Measurements from ENCODE around the gene MOCS1.

MOCS1 gene

GRCh38 chr6:39922821-39923220 lies 11.4 kb downstream of the MOCS1 start:
- H3K9ac ChIP-seq (ENCODE audit: low read depth, low read length) = no peak overlapping the region
- no peaks in the 10 kb centered on the region for H3K9me3 ChIP-seq (replicated peaks; ENCODE audit: low read length)
- H3K27me3 ChIP-seq (ENCODE audit: control insufficient read depth, insufficient read depth, low read length) = no peaks in the 10 kb centered on the region
- H3K4me2 ChIP-seq (ENCODE audit: low read length) = no peak overlapping the region
- H3K36me3 ChIP-seq (ENCODE audit: insufficient read depth, low read length) = peaks cover 39% of the 10 kb centered on the region
- peaks cover 9% of the 10 kb centered on the region for H3K4me1 ChIP-seq (ENCODE audit: control insufficient read depth, insufficient read depth, low read length)
- H3K4me3 ChIP-seq (ENCODE audit: low read length) = no peak overlapping the region

GRCh38 chr6:39920157-39920556 lies 14.1 kb downstream of the MOCS1 start:
- peaks cover 36% of the 10 kb centered on the region for H3K36me3 ChIP-seq (ENCODE audit: insufficient read depth, low read length)

DNA sequence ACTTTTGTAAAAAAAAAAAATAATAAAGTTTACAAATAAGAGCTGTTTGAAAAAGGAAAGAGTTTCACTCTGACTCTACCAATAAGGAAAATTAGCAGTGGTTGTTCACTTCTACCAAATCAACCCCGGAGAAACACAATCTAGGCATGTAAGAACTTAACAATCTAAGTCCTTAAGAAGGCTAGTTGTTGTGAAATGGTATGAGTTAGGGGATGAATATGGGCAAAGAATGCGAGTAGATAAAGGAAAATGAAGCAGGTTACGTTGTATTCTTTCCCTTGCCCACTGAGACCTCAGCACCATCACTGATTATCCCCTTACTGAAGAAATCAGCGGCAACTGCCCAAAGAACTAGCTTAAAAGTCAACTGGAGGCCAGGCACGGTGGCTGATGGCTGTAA lies 15.4 kb downstream of the MOCS1 start:
- Histone ChIP-seq H3K4me3 (ENCODE audit: low read length) (no peak overlapping the region), H3K4me1 (ENCODE audit: control insufficient read depth, insufficient read depth, low read length) (no peaks in the 10 kb centered on the region), H3K36me3 (ENCODE audit: insufficient read depth, low read length) (peaks cover 30% of the 10 kb centered on the region), H3K9ac (ENCODE audit: low read depth, low read length) (no peak overlapping the region), H3K4me2 (ENCODE audit: low read length) (no peak overlapping the region), H3K9me3 (replicated peaks; ENCODE audit: low read length) (no peaks in the 10 kb centered on the region), H3K27me3 (ENCODE audit: control insufficient read depth, insufficient read depth, low read length) (no peaks in the 10 kb centered on the region)

More at GRCh38 chr6:39920157-39920556, 14.1 kb downstream of the MOCS1 start:
- Histone ChIP-seq H3K4me2 (ENCODE audit: low read length) (no peak overlapping the region), H3K27me3 (ENCODE audit: control insufficient read depth, insufficient read depth, low read length) (no peaks in the 10 kb centered on the region), H3K4me3 (ENCODE audit: low read length) (no peak overlapping the region), H3K9ac (ENCODE audit: low read depth, low read length) (no peak overlapping the region), H3K4me1 (ENCODE audit: control insufficient read depth, insufficient read depth, low read length) (no peaks in the 10 kb centered on the region), H3K9me3 (replicated peaks; ENCODE audit: low read length) (no peaks in the 10 kb centered on the region)

GRCh38 chr6:39917981-39918380 lies 16.3 kb downstream of the MOCS1 start:
- no peaks in the 10 kb centered on the region for H3K9me3 ChIP-seq (replicated peaks; ENCODE audit: low read length)
- no peak overlapping the region for H3K4me3 ChIP-seq (ENCODE audit: low read length)
- no peaks in the 10 kb centered on the region for H3K27me3 ChIP-seq (ENCODE audit: control insufficient read depth, insufficient read depth, low read length)
- H3K36me3 ChIP-seq (ENCODE audit: insufficient read depth, low read length) = peaks cover 30% of the 10 kb centered on the region
- H3K4me2 ChIP-seq (ENCODE audit: low read length) = no peak overlapping the region
- no peak overlapping the region for H3K9ac ChIP-seq (ENCODE audit: low read depth, low read length)
- no peaks in the 10 kb centered on the region for H3K4me1 ChIP-seq (ENCODE audit: control insufficient read depth, insufficient read depth, low read length)

- Histone ChIP-seq H3K36me3 (ENCODE audit: insufficient read depth, low read length) (peaks cover 29% of the 10 kb centered on the region), H3K9ac (ENCODE audit: low read depth, low read length) (no peak overlapping the region), H3K9me3 (replicated peaks; ENCODE audit: low read length) (no peaks in the 10 kb centered on the region), H3K4me1 (ENCODE audit: control insufficient read depth, insufficient read depth, low read length) (no peaks in the 10 kb centered on the region), H3K4me3 (ENCODE audit: low read length) (no peak overlapping the region), H3K27me3 (ENCODE audit: control insufficient read depth, insufficient read depth, low read length) (no peaks in the 10 kb centered on the region), H3K4me2 (ENCODE audit: low read length) (no peak overlapping the region)
Measured at GRCh38 chr6:39917329-39917728, 16.9 kb downstream of the MOCS1 start.

DNA sequence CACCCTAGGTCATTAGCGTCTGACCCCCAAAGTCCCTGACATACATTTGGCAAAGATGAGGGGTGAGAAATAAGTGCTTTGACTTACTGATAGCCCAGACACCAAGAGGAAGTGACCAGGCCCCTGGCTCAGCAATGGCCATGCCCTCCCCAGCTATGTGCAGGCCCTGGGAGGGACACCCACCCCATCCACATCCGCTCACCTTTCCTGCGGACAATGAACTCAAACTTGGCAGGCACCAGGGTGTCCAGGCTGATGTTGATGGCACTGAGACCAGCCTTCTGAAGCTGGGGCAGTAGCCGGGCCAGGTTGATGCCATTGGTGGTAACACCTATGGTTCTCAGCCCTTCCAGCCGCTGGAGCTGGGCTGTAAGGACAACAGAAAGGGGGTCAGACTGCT lies 18.4 kb downstream of the MOCS1 start:
- Histone ChIP-seq H3K9ac (ENCODE audit: low read depth, low read length) (no peak overlapping the region), H3K36me3 (ENCODE audit: insufficient read depth, low read length) (peaks cover 37% of the 10 kb centered on the region), H3K4me1 (ENCODE audit: control insufficient read depth, insufficient read depth, low read length) (no peaks in the 10 kb centered on the region), H3K4me2 (ENCODE audit: low read length) (no peak overlapping the region), H3K27me3 (ENCODE audit: control insufficient read depth, insufficient read depth, low read length) (no peaks in the 10 kb centered on the region), H3K9me3 (replicated peaks; ENCODE audit: low read length) (no peaks in the 10 kb centered on the region), H3K4me3 (ENCODE audit: low read length) (no peak overlapping the region)

DNA sequence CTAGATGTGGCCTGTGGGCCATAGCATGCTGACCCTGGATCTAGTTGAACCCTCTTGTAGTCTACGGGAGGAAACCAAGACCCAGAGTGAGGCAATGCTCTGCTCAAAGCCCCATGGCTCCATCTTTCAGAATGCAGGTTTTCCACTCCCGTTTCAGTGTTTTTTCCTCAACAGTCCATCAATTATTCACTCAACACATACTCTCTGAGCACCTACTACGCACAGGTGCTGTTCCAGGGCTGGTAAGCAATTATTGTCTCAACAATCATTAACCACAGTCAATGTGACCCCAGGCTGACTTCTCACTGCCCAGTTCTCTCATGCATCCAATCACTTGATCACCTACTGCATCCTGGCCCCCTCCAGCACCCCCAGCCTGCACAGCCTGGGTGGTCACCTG lies 20.0 kb downstream of the MOCS1 start:
- no peaks in the 10 kb centered on the region for H3K9me3 ChIP-seq (replicated peaks; ENCODE audit: low read length)

GRCh38 chr6:39913391-39913916 lies 20.8 kb downstream of the MOCS1 start:
- Histone ChIP-seq H3K4me3 (ENCODE audit: low read length) (no peak overlapping the region), H3K9me3 (replicated peaks; ENCODE audit: low read length) (no peaks in the 10 kb centered on the region), H3K4me2 (ENCODE audit: low read length) (no peak overlapping the region), H3K4me1 (ENCODE audit: control insufficient read depth, insufficient read depth, low read length) (no peaks in the 10 kb centered on the region), H3K36me3 (ENCODE audit: insufficient read depth, low read length) (peaks cover 44% of the 10 kb centered on the region), H3K9ac (ENCODE audit: low read depth, low read length) (no peak overlapping the region), H3K27me3 (ENCODE audit: control insufficient read depth, insufficient read depth, low read length) (no peaks in the 10 kb centered on the region)

More for the DNA sequence above, 20.0 kb downstream of the MOCS1 start:
- Histone ChIP-seq H3K4me3 (ENCODE audit: low read length) (no peak overlapping the region), H3K4me2 (ENCODE audit: low read length) (no peak overlapping the region), H3K4me1 (ENCODE audit: control insufficient read depth, insufficient read depth, low read length) (no peaks in the 10 kb centered on the region), H3K27me3 (ENCODE audit: control insufficient read depth, insufficient read depth, low read length) (no peaks in the 10 kb centered on the region), H3K36me3 (ENCODE audit: insufficient read depth, low read length) (peaks cover 39% of the 10 kb centered on the region), H3K9ac (ENCODE audit: low read depth, low read length) (no peak overlapping the region)

DNA sequence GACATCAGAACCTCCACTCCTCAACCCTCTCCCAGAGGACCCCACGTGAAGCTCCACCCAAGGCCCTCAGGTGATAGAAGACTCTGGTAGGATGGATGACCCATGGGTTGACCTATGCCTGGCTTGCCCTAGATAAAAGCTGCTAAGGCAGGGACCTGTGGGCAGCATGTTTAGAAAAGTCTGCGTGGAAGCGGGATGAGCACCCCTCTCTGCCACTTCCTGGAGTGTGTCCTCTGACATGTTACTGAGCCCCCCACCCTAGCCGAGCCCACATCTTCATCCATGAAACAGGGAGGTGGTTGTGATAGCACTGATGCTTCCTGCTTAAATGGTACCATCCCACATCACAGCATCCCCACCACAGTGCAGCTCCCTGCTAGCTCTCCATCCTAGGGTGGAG lies 21.8 kb downstream of the MOCS1 start:
- H3K27me3 ChIP-seq (ENCODE audit: control insufficient read depth, insufficient read depth, low read length) = no peaks in the 10 kb centered on the region
- H3K4me2 ChIP-seq (ENCODE audit: low read length) = no peak overlapping the region
- no peaks in the 10 kb centered on the region for H3K9me3 ChIP-seq (replicated peaks; ENCODE audit: low read length)
- no peaks in the 10 kb centered on the region for H3K4me1 ChIP-seq (ENCODE audit: control insufficient read depth, insufficient read depth, low read length)
- no peak overlapping the region for H3K4me3 ChIP-seq (ENCODE audit: low read length)
- H3K9ac ChIP-seq (ENCODE audit: low read depth, low read length) = no peak overlapping the region
- peaks cover 45% of the 10 kb centered on the region for H3K36me3 ChIP-seq (ENCODE audit: insufficient read depth, low read length)

DNA sequence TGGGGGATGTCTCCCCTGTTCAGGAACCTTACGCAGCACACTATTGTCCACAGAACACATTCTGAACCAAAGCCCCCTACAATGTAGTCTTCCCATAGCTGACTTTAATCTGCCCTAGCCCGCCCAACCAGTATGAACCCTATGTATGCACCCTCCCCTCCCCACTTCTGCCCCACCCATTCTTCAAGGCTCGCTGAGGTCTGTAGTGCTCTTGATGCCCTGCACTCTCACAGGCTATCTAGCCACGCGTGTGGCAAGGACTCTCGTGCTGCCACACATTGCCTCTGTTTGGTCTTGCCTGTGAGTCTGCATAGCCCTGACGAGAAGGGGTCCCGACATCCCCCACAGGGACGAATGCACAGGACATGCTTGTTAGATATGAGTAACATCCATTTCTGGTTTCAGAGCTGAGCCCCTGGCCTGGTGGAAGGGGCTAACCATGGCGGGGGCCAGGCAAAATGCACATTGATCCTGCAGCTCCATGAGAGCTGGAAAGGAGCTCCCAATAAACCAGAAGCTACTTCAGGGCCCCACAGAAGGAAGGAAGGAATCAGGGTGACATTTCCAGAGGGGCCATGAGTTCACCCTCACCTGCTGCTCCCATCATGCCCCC lies 22.6 kb downstream of the MOCS1 start:
- no peaks in the 10 kb centered on the region for H3K27me3 ChIP-seq (ENCODE audit: control insufficient read depth, insufficient read depth, low read length)
- H3K36me3 ChIP-seq (ENCODE audit: insufficient read depth, low read length) = peaks cover 48% of the 10 kb centered on the region
- no peak overlapping the region for H3K9ac ChIP-seq (ENCODE audit: low read depth, low read length)
- no peaks in the 10 kb centered on the region for H3K9me3 ChIP-seq (replicated peaks; ENCODE audit: low read length)
- no peak overlapping the region for H3K4me2 ChIP-seq (ENCODE audit: low read length)
- no peak overlapping the region for H3K4me3 ChIP-seq (ENCODE audit: low read length)
- H3K4me1 ChIP-seq (ENCODE audit: control insufficient read depth, insufficient read depth, low read length) = no peaks in the 10 kb centered on the region

GRCh38 chr6:39910744-39911143 lies 23.5 kb downstream of the MOCS1 start:
- no peak overlapping the region for H3K4me3 ChIP-seq (ENCODE audit: low read length)
- no peaks in the 10 kb centered on the region for H3K4me1 ChIP-seq (ENCODE audit: control insufficient read depth, insufficient read depth, low read length)
- no peaks in the 10 kb centered on the region for H3K9me3 ChIP-seq (replicated peaks; ENCODE audit: low read length)
- no peak overlapping the region for H3K9ac ChIP-seq (ENCODE audit: low read depth, low read length)
- H3K36me3 ChIP-seq (ENCODE audit: insufficient read depth, low read length) = peaks cover 40% of the 10 kb centered on the region
- no peaks in the 10 kb centered on the region for H3K27me3 ChIP-seq (ENCODE audit: control insufficient read depth, insufficient read depth, low read length)
- H3K4me2 ChIP-seq (ENCODE audit: low read length) = no peak overlapping the region

DNA sequence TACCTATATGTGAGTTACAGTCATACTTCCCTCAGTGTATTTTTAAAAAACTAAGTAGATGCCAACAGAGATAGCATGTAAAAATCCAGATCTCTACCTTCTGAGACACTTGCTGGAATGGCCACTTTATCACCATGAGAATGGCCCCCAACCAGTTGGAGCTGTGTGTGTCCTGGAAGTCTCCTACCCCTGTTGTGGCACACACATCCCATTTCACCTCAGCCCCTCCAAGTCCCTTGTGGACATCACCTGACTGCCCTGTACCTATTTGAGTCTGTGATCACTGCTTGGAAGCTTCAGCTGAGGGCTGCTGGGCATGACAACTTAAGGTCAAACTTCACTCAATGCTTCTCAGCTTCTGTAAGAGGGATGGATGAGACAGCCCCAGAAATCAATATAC lies 24.1 kb downstream of the MOCS1 start:
- no peak overlapping the region for H3K4me3 ChIP-seq (ENCODE audit: low read length)
- H3K4me2 ChIP-seq (ENCODE audit: low read length) = no peak overlapping the region
- H3K9me3 ChIP-seq (replicated peaks; ENCODE audit: low read length) = no peaks in the 10 kb centered on the region
- H3K9ac ChIP-seq (ENCODE audit: low read depth, low read length) = no peak overlapping the region
- no peaks in the 10 kb centered on the region for H3K4me1 ChIP-seq (ENCODE audit: control insufficient read depth, insufficient read depth, low read length)
- H3K27me3 ChIP-seq (ENCODE audit: control insufficient read depth, insufficient read depth, low read length) = no peaks in the 10 kb centered on the region
- H3K36me3 ChIP-seq (ENCODE audit: insufficient read depth, low read length) = peaks cover 45% of the 10 kb centered on the region

All from skeletal muscle satellite cell (primary cell).